ENCODE results near the gene PBX3.

Gene PBX3

GRCh38 chr9:125959315-125959714 lies 212.1 kb downstream of the PBX3 start:
- DNase-seq: no peak

- DNase-seq: peak; percentile 17
Observed at GRCh38 chr9:125959951-125960619, 212.9 kb downstream of the PBX3 start.

- no peak for DNase-seq
Observed at GRCh38 chr9:125960626-125961025, 213.5 kb downstream of the PBX3 start.

GRCh38 chr9:125961072-125961471 lies 213.9 kb downstream of the PBX3 start:
- no peak for DNase-seq

DNA sequence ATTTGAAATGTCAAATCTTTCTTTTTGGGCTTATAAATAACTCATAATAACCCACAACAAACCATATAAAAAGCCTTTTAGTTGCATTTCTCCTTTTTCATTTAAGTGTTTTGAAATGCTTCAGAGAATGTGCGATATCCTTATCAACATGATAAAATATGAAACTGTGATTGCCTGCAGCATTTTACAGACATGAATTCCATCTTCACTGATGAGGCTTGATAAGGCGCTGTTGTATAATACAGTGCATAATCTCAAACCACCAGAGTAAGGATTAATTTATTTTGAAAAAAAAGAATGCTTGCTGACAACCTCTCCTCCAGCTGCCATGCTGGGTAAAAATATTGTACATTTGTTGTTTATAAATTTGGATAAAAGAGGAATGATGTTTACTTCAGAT lies 216.8 kb downstream of the PBX3 start:
- no peak for DNase-seq

DNA sequence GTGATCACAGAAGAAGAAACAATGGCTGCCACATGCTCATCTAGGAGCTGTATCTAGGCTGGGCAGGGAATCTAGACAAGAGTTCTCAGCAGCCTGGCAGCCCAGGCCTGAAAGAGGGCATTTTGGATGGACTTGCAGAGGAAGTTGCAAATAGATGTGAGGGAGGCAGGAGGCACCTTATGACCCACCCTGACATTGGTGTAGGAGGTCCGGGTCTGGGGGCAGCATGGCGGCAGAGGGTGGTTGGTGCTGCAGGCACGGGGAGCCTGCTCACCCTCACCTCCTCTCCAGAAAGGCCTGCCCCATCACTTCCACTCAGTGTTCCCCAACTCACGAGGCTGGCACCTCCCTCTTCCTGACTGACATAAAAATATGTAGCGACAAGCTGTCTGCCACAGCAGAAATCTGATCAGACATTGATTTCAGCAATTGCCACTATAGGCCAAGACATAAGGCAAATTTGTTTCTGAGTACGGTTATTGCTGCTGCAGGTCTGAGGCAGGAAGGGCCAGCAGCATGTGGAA lies 217.6 kb downstream of the PBX3 start:
- DNase-seq: no peak

DNA sequence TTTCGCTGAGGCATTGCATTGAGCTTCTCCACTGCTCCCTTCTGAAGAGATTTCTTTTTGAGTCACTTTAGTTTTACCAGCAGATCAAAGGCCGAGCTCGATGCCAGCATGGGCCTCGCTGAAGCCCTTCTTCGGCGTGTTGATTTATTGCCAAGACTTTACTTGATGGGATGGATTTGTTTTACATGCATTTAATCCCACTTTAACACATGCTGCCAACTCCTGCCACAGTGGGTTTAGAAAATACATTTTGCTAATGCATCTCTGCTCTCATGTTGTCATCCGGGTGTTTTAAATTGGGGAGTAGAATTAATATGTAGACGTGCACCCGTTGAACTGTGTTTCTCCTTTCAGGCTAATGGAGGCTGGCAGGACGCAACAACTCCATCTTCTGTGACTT lies 218.3 kb downstream of the PBX3 start:
- DNase-seq: no peak

GRCh38 chr9:125966466-125966865 lies 219.3 kb downstream of the PBX3 start:
- DNase-seq: peak; percentile 35

GRCh38 chr9:125966959-125967711 lies 220.0 kb downstream of the PBX3 start:
- DNase-seq: peak; percentile 89

DNA sequence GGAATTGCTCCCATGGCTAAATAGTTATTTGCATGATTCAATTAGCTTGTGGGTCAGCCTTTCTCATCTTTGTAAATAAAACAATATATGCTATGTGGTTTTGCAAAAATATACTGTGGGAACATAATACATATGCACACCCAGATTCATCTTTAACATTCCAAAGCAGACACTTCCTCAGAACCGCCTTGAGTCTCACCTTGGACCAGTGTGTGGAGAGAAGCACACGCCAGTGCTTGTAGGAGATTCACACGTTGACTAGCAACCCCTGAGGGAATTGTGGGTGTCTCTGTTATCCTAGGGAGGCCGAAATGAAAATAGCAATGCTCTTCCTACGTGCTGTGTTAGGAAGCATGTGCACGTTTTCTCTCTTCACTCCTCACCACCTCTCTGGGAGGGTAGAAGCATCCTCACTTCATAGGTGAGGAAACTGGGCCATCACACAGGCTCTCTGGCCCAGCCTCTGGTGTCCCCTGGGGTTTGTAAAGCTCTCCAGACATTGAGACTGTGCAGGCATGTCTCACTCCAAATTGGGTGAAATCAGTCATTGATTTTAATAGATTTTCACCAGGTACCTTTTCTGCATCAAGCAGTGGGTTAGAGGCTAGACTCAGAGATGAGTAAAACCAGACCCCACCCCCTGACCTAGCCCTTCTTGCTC lies 221.7 kb downstream of the PBX3 start:
- DNase-seq: no peak

- no peak for DNase-seq
Observed at GRCh38 chr9:125969462-125969861, 222.3 kb downstream of the PBX3 start.

GRCh38 chr9:125969868-125970267 lies 222.7 kb downstream of the PBX3 start:
- no peak for DNase-seq

DNA sequence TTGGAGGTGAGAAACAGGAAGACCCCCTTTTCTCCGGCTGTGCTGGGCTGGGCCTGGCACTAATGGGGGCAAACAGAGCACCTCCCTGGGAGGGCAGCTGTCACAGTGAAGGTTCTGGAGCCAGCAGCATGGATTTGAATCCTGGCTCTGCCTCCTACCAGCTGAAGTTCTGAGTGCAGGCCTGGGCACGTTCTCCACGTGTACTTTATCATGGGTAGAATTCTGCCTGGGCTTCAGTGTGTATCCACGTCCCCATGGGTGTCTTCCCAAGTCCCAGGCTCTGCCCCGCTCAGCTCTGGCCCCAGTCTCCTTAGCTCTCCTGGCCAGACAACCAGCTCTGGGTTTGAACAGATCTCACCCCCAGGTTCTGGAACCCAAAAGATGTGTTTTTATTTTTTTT lies 223.2 kb downstream of the PBX3 start:
- peak; percentile 47 for DNase-seq

GRCh38 chr9:125971050-125971449 lies 223.9 kb downstream of the PBX3 start:
- DNase-seq: no peak

GRCh38 chr9:125972012-125972729 lies 225.0 kb downstream of the PBX3 start:
- DNase-seq: no peak

DNA sequence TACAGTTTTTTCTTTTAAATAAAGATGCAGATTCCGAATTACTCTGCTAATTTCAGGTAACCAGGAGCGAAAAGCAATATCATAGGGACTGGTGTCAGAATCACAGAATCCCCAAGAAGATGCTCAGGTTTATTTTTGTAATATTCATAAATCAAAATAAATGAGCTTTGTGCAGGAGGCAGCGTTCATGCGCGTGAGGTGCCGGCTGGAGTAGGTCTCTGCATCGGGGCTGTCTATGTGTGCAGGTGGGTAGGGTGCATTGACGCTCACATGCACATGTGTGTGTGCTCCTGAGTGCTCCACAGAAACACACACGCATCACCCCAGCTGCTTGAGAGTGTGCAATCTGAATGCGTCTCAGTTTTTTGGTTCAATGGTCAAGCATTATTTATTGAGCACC lies 226.4 kb downstream of the PBX3 start:
- DNase-seq: no peak

DNA sequence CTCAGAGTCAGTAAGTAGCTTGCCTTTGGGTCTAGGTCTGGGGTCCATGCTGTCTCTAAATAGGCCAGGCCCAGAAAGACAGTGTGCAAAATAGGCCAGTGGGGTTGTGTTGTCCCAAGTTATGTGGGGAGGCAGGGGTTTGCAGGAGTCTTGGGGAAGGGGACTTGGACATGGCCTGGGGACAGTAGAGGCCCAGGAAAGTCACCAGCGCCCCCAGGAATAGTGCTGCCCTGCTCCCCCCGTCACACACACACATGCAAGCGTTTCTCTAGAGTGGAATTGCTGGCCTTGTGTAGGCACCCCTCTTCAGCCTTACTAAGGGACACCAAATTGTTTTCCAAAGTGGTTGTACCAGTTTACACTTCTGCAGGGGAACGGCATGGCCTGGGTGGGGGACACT lies 227.5 kb downstream of the PBX3 start:
- DNase-seq: no peak

DNA sequence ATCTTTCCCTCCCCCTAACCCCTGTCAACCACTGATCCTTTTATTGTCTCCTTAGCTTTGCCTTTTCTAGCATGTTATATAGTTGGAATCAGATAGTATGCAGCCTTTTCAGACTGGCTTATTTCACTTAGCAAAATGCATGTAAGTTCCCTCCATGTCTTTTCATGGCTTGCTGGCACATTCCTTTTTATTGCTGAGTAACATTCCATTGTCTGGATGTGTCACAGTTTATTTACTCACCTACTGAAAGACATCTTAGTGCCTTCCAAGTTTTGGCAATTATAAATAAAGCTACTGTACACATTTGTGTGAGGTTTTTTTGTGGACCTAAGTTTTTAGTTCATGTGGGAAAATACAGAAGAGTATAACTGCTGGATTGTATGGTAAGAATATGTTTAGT lies 230.1 kb downstream of the PBX3 start:
- DNase-seq: no peak

GRCh38 chr9:125979383-125979782 lies 232.2 kb downstream of the PBX3 start:
- DNase-seq: no peak

- DNase-seq: no peak
Observed at GRCh38 chr9:125982798-125983406, 235.7 kb downstream of the PBX3 start.

GRCh38 chr9:125983681-125984080 lies 236.5 kb downstream of the PBX3 start:
- no peak for DNase-seq

GRCh38 chr9:125984461-125984860 lies 237.3 kb downstream of the PBX3 start:
- no peak for DNase-seq
